Measurements from ENCODE around the gene ARAP2.

ARAP2 gene

GRCh38 chr4:36274158-36274557, 29.8 kb upstream of the ARAP2 start:
- no peaks in the 10 kb centered on the region for H3K9me3 ChIP-seq (ENCODE audit: insufficient read depth, low read length)
- H3K27ac ChIP-seq (ENCODE audit: low read depth, low read length) = no peak overlapping the region
- no peaks in the 10 kb centered on the region for H3F3A ChIP-seq (ENCODE audit: insufficient read depth)
- no peak overlapping the region for H3K4me2 ChIP-seq (ENCODE audit: low read depth, low read length, poor library complexity, severe bottlenecking)
- H3K79me2 ChIP-seq (ENCODE audit: insufficient read depth, low read length) = no peaks in the 10 kb centered on the region
- no peak overlapping the region for H3K4me3 ChIP-seq (ENCODE audit: insufficient read depth, low read length, poor library complexity, severe bottlenecking)
- no peak for TF ChIP-seq EZH2phosphoT487 (conservative IDR thresholded peaks at IDR 0.05; ENCODE audit: low read length)
- no peak for TF ChIP-seq CTCF (IDR thresholded peaks at IDR 0.05; ENCODE audit: insufficient read depth, low read length, poor library complexity, severe bottlenecking)
- H3K36me3 ChIP-seq (ENCODE audit: low read length) = no peaks in the 10 kb centered on the region
- no peaks in the 10 kb centered on the region for H4K20me1 ChIP-seq (ENCODE audit: low read depth, low read length)
- no peaks in the 10 kb centered on the region for H3K27me3 ChIP-seq (ENCODE audit: low read length)
- H3K9me2 ChIP-seq (replicated peaks; ENCODE audit: insufficient read depth, low read length) = no peaks in the 10 kb centered on the region
- no peak overlapping the region for H3K9ac ChIP-seq (ENCODE audit: low read length)
- H2AFZ ChIP-seq (ENCODE audit: low read depth, low read length, severe bottlenecking) = no peak overlapping the region

GRCh38 chr4:36273276-36273675, 29.0 kb upstream of the ARAP2 start:
- H3K4me2 ChIP-seq (ENCODE audit: low read depth, low read length, poor library complexity, severe bottlenecking) = no peak overlapping the region
- no peak overlapping the region for H2AFZ ChIP-seq (ENCODE audit: low read depth, low read length, severe bottlenecking)
- H3K9me2 ChIP-seq (replicated peaks; ENCODE audit: insufficient read depth, low read length) = no peaks in the 10 kb centered on the region
- H4K20me1 ChIP-seq (ENCODE audit: low read depth, low read length) = no peaks in the 10 kb centered on the region
- no peak overlapping the region for H3K4me3 ChIP-seq (ENCODE audit: insufficient read depth, low read length, poor library complexity, severe bottlenecking)
- H3F3A ChIP-seq (ENCODE audit: insufficient read depth) = no peaks in the 10 kb centered on the region
- H3K36me3 ChIP-seq (ENCODE audit: low read length) = no peaks in the 10 kb centered on the region
- TF ChIP-seq CTCF (IDR thresholded peaks at IDR 0.05; ENCODE audit: insufficient read depth, low read length, poor library complexity, severe bottlenecking) (no peak), EZH2phosphoT487 (conservative IDR thresholded peaks at IDR 0.05; ENCODE audit: low read length) (no peak)
- no peak overlapping the region for H3K9ac ChIP-seq (ENCODE audit: low read length)
- no peak overlapping the region for H3K27ac ChIP-seq (ENCODE audit: low read depth, low read length)
- H3K9me3 ChIP-seq (ENCODE audit: insufficient read depth, low read length) = no peaks in the 10 kb centered on the region
- H3K27me3 ChIP-seq (ENCODE audit: low read length) = no peaks in the 10 kb centered on the region
- H3K79me2 ChIP-seq (ENCODE audit: insufficient read depth, low read length) = no peaks in the 10 kb centered on the region

- H3K9ac ChIP-seq (ENCODE audit: low read length) = no peak overlapping the region
- H3K27ac ChIP-seq (ENCODE audit: low read depth, low read length) = no peak overlapping the region
- H2AFZ ChIP-seq (ENCODE audit: low read depth, low read length, severe bottlenecking) = no peak overlapping the region
- H3K36me3 ChIP-seq (ENCODE audit: low read length) = no peaks in the 10 kb centered on the region
- TF ChIP-seq EZH2phosphoT487 (conservative IDR thresholded peaks at IDR 0.05; ENCODE audit: low read length) = no peak
- TF ChIP-seq CTCF (IDR thresholded peaks at IDR 0.05; ENCODE audit: insufficient read depth, low read length, poor library complexity, severe bottlenecking) = no peak
- no peaks in the 10 kb centered on the region for H3F3A ChIP-seq (ENCODE audit: insufficient read depth)
- H3K79me2 ChIP-seq (ENCODE audit: insufficient read depth, low read length) = no peaks in the 10 kb centered on the region
- no peaks in the 10 kb centered on the region for H3K9me3 ChIP-seq (ENCODE audit: insufficient read depth, low read length)
- no peaks in the 10 kb centered on the region for H4K20me1 ChIP-seq (ENCODE audit: low read depth, low read length)
- H3K9me2 ChIP-seq (replicated peaks; ENCODE audit: insufficient read depth, low read length) = no peaks in the 10 kb centered on the region
- no peaks in the 10 kb centered on the region for H3K27me3 ChIP-seq (ENCODE audit: low read length)
- H3K4me2 ChIP-seq (ENCODE audit: low read depth, low read length, poor library complexity, severe bottlenecking) = no peak overlapping the region
- no peak overlapping the region for H3K4me3 ChIP-seq (ENCODE audit: insufficient read depth, low read length, poor library complexity, severe bottlenecking)
Measured at GRCh38 chr4:36269533-36270173, 25.3 kb upstream of the ARAP2 start.

Measured in SU-DHL-6 (cell line).